A549 (cell line): ENCODE measurements around the gene TSPAN19. TPM values are rescaled to one million over a fixed set of nuclear protein-coding genes. Genes with fewer than 3 reads are reported as not detected.

ENCODE experiments used
- ATAC-seq, 2 experiments: fragments of 200-7000 bp in 1 of 2; fragments of >200 bp in 1 of 2; cut with Nextera tagmentation in 1 of 2; cut with Tn5 transposase in 1 of 2; 3 replicates each; pipeline versions ENCODE4 v1.8.0 to v1.9.1; 2018 to 2020; ENCODE audit warnings: mild to moderate bottlenecking in 1 of 2, moderate library complexity in 1 of 2
- CTCF ChIA-PET: fragments of 300-600 bp; sonication (Branson Sonifier 250); formaldehyde crosslinking; extraction: SDS; loops from one replicate; lab custom pipeline; 2021; ENCODE audit warnings: antibody characterized with exemption, inconsistent platforms; lab: Yijun Ruan, JAX
- POLR2A ChIA-PET: fragments of 350-600 bp; formaldehyde crosslinking; extraction: SDS; loops from one replicate; lab custom pipeline; 2021; ENCODE audit warnings: antibody characterized with exemption, inconsistent platforms; lab: Yijun Ruan, JAX
- DNase-seq, 2 experiments: peaks; one replicate each; pipeline versions ENCODE4 v3.0.0 to v3.0.0-alpha.2; 2011 to 2016; ENCODE audit warnings: low read depth in 1 of 2, low spot score in 1 of 2
- FAIRE-seq: peaks from 2 replicates; lab custom pipeline; 2011; peaks lifted over from hg19 to GRCh38; lab: Jason Lieb, UNC
- H3K27ac ChIP-seq, 2 experiments: fragments of >200 bp; sonication (Bioruptor Twin); formaldehyde crosslinking; 3 replicates each; pipeline ENCODE4 v1.5.1; 2016 to 2017
- H3K4me1 ChIP-seq: fragments of >200 bp; sonication (Bioruptor Twin); formaldehyde crosslinking; 3 replicates; pipeline ENCODE4 v1.6.1; 2016
- H3K4me2 ChIP-seq: fragments of >200 bp; sonication (Bioruptor Twin); formaldehyde crosslinking; 3 replicates; pipeline ENCODE4 v1.6.1; 2016
- H3K4me3 ChIP-seq: fragments of >200 bp; sonication (Bioruptor Twin); formaldehyde crosslinking; 3 replicates; pipeline ENCODE4 v1.5.1; 2016
- H3K9me3 ChIP-seq: fragments of >200 bp; sonication (Bioruptor Twin); formaldehyde crosslinking; 3 replicates; pipeline ENCODE4 v1.6.1; 2016
- BHLHE40 ChIP-seq: IDR thresholded peaks from 2 replicates; pipeline ENCODE4 v1.6.1; 2012; ENCODE audit warnings: low read depth, low read length, inconsistent platforms
- CBX2 ChIP-seq: fragments of 200-600 bp; sonication (generic); IDR thresholded peaks from 2 replicates; pipeline ENCODE4 v1.6.1; 2016; ENCODE audit warnings: low read depth, mild to moderate bottlenecking, borderline replicate concordance
- CHD4 ChIP-seq: fragments of 200-600 bp; sonication (generic); IDR thresholded peaks from 2 replicates; pipeline ENCODE4 v1.6.1; 2016; ENCODE audit warnings: antibody characterized with exemption, mild to moderate bottlenecking, borderline replicate concordance
- EHMT2 ChIP-seq: fragments of 200-600 bp; sonication (generic); IDR thresholded peaks from 2 replicates; pipeline ENCODE4 v1.6.1; 2016; ENCODE audit warnings: antibody characterized with exemption, low read depth, mild to moderate bottlenecking, moderate library complexity
- EP300 ChIP-seq, 2 experiments: fragments of >200 bp; sonication (Bioruptor Twin); formaldehyde crosslinking; IDR thresholded peaks; 2 replicates in 1 of 2; 3 replicates in 1 of 2; pipeline ENCODE4 v1.6.1; 2016 to 2017
- FOSB ChIP-seq: fragments of 250-450 bp; sonication (Bioruptor Pico); IDR thresholded peaks from 2 replicates; pipeline ENCODE4 v1.5.0; 2020; ENCODE audit warnings: mild to moderate bottlenecking, moderate library complexity
- FOSL2 ChIP-seq, 2 experiments: fragments of 450-650 bp in 1 of 2; fragments of >200 bp in 1 of 2; sonication (Bioruptor Twin) in 1 of 2; formaldehyde crosslinking; IDR thresholded peaks; 2 replicates each; pipeline versions ENCODE4 v1.5.0 to v1.6.1; 2016 to 2020; ENCODE audit warnings: mild to moderate bottlenecking in 1 of 2, moderate library complexity in 1 of 2
- FOXS1 ChIP-seq: fragments of 250-450 bp; sonication (Bioruptor Pico); IDR thresholded peaks from 2 replicates; pipeline ENCODE4 v1.5.0; 2020; ENCODE audit warnings: mild to moderate bottlenecking, moderate library complexity
- HOXA7 ChIP-seq: fragments of 250-450 bp; sonication (Bioruptor Pico); IDR thresholded peaks from 2 replicates; pipeline ENCODE4 v1.5.0; 2020; ENCODE audit warnings: mild to moderate bottlenecking, moderate library complexity
- NPAS2 ChIP-seq: fragments of 250-450 bp; sonication (Bioruptor Pico); IDR thresholded peaks from 2 replicates; pipeline ENCODE4 v1.8.0; 2022; ENCODE audit warnings: mild to moderate bottlenecking, moderate library complexity, borderline replicate concordance
- NR3C1 ChIP-seq: fragments of >200 bp; sonication (Bioruptor Twin); formaldehyde crosslinking; IDR thresholded peaks from 3 replicates; pipeline ENCODE4 v1.6.1; 2017
- PHF8 ChIP-seq: fragments of 200-600 bp; sonication (generic); IDR thresholded peaks from 2 replicates; pipeline ENCODE4 v1.6.1; 2016; ENCODE audit warnings: low read depth, mild to moderate bottlenecking, antibody characterized with exemption, moderate library complexity, borderline replicate concordance
- POLR2A ChIP-seq: IDR thresholded peaks from 2 replicates; pipeline ENCODE4 v1.6.1; 2012; ENCODE audit warnings: mild to moderate bottlenecking, low read length
- RARB ChIP-seq: fragments of 250-450 bp; sonication (Bioruptor Pico); IDR thresholded peaks from 2 replicates; pipeline ENCODE4 v1.8.0; 2021; ENCODE audit warnings: mild to moderate bottlenecking, moderate library complexity
- RCOR1 ChIP-seq: fragments of 150-350 bp; IDR thresholded peaks from 2 replicates; pipeline ENCODE4 v1.6.1; 2014; ENCODE audit warnings: antibody characterized with exemption, low read length, low read depth
- RFX5 ChIP-seq: fragments of 450-650 bp; IDR thresholded peaks from 2 replicates; pipeline ENCODE4 v1.7.1; 2014; ENCODE audit warnings: antibody characterized with exemption, mild to moderate bottlenecking, moderate library complexity
- WGBS: methylation state at CpG from one replicate; pipeline ENCODE4 v1.1.6; 2017; ENCODE audit errors: missing lambda C conversion rate; 5-methylcytosine and 5-hydroxymethylcytosine counted together
- polyA plus RNA-seq, 4 experiments: library from polyadenylated mRNA; depleted of rRNA in 3 of 4; stranded (reverse); fragments of >200 nt; fragmentation: RNase III in 1 of 4; extraction: RNeasy Plus Mini Kit Qiagen cat#74134 plus additional on column Dnase treatment in 1 of 4; gene quantifications; 2 replicates in 3 of 4; 3 replicates in 1 of 4; pipeline ENCODE4 v1.2.3, GENCODE V29; 2011 to 2017
- TF ChIP-seq, protein P1 (sequence below): fragments of 150-350 bp; IDR thresholded peaks from 2 replicates; pipeline ENCODE4 v1.6.1; 2014; ENCODE audit warnings: low read depth, mild to moderate bottlenecking, low read length
- TF ChIP-seq, protein P2 (sequence below): IDR thresholded peaks from 2 replicates; pipeline ENCODE4 v1.6.1; 2012
- TF ChIP-seq, protein P3 (sequence below): fragments of 200-600 bp; sonication (generic); IDR thresholded peaks from 2 replicates; pipeline ENCODE4 v1.6.1; 2016; ENCODE audit warnings: antibody characterized with exemption, mild to moderate bottlenecking, moderate library complexity
- TF ChIP-seq, protein P4 (sequence below): fragments of 250-450 bp; sonication (Bioruptor Pico); IDR thresholded peaks from 2 replicates; pipeline ENCODE4 v1.5.0; 2021; ENCODE audit warnings: mild to moderate bottlenecking, moderate library complexity, borderline replicate concordance

Gene TSPAN19
- polyA plus RNA-seq, 2 of the 4 experiments (the other 2 are of a cell fraction), result 0.12 to 0.36 TPM

- no peak overlapping the region for H3K27ac ChIP-seq
- DNase-seq, result no peak
- CTCF ChIA-PET, result interaction anchor here (4.1 kb wide), 1 partner anchor 11 kb away, joined by 19 read pairs; no protein-coding TSS in a partner anchor
- no peak for FAIRE-seq
- H3K4me3 ChIP-seq, result no peak overlapping the region
- no peaks in the 10 kb centered on the region for H3K4me1 ChIP-seq
- H3K9me3 ChIP-seq, result no peaks in the 10 kb centered on the region
- no peak for ATAC-seq
- no peak for TF ChIP-seq RCOR1
- TF ChIP-seq RARB (CRISPR knock-in tag), result no peak
- no peak for TF ChIP-seq POLR2A
- TF ChIP-seq, all 56 proteins: peak for 0
- POLR2A ChIA-PET, result no interaction called here
- 19% methylated on average over 6 of the region's 6 CpGs for WGBS
- no peak overlapping the region for H3K4me2 ChIP-seq
Measured at GRCh38 chr12:85059594-85059993, 23.5 kb upstream of the TSPAN19 start.

DNA sequence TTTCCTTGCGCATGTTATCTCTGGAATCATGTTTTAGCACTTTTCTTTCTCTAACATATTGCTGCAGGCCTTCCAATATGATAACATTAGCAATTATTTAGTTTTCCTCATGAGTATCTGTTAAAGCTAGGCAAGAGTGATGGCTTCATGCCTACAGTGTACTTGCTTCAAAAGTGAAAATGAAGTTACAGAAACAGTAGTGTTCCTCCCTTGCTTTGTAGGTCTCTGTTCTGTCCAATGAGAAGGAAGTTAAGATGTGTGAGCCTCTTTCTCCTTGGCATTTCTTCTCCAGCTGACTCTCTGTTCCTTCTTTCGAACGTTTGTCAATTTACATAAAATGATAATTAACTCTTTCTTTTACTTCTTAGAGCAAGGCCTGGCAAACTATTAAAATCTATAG lies 22.3 kb upstream of the TSPAN19 start:
- TF ChIP-seq EHMT2 (no peak), NR3C1 (no peak), BHLHE40 (no peak), FOSL2 (IDR thresholded peaks at IDR 0.05) (no peak), FOSL2 (CRISPR knock-in tag; IDR thresholded peaks at IDR 0.05) (no peak), CBX2 (no peak), PHF8 (no peak), CHD4 (no peak), NPAS2 (no peak), HOXA7 (no peak), FOSB (CRISPR knock-in tag) (no peak), FOXS1 (CRISPR knock-in tag) (no peak), EP300 (IDR thresholded peaks at IDR 0.05) (no peak), RFX5 (no peak)
- TF ChIP-seq, protein P1, sequence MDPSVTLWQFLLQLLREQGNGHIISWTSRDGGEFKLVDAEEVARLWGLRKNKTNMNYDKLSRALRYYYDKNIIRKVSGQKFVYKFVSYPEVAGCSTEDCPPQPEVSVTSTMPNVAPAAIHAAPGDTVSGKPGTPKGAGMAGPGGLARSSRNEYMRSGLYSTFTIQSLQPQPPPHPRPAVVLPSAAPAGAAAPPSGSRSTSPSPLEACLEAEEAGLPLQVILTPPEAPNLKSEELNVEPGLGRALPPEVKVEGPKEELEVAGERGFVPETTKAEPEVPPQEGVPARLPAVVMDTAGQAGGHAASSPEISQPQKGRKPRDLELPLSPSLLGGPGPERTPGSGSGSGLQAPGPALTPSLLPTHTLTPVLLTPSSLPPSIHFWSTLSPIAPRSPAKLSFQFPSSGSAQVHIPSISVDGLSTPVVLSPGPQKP, result no peak
- TF ChIP-seq, protein P2, sequence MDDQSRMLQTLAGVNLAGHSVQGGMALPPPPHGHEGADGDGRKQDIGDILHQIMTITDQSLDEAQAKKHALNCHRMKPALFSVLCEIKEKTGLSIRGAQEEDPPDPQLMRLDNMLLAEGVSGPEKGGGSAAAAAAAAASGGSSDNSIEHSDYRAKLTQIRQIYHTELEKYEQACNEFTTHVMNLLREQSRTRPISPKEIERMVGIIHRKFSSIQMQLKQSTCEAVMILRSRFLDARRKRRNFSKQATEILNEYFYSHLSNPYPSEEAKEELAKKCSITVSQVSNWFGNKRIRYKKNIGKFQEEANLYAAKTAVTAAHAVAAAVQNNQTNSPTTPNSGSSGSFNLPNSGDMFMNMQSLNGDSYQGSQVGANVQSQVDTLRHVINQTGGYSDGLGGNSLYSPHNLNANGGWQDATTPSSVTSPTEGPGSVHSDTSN, result no peak
- TF ChIP-seq, protein P3, sequence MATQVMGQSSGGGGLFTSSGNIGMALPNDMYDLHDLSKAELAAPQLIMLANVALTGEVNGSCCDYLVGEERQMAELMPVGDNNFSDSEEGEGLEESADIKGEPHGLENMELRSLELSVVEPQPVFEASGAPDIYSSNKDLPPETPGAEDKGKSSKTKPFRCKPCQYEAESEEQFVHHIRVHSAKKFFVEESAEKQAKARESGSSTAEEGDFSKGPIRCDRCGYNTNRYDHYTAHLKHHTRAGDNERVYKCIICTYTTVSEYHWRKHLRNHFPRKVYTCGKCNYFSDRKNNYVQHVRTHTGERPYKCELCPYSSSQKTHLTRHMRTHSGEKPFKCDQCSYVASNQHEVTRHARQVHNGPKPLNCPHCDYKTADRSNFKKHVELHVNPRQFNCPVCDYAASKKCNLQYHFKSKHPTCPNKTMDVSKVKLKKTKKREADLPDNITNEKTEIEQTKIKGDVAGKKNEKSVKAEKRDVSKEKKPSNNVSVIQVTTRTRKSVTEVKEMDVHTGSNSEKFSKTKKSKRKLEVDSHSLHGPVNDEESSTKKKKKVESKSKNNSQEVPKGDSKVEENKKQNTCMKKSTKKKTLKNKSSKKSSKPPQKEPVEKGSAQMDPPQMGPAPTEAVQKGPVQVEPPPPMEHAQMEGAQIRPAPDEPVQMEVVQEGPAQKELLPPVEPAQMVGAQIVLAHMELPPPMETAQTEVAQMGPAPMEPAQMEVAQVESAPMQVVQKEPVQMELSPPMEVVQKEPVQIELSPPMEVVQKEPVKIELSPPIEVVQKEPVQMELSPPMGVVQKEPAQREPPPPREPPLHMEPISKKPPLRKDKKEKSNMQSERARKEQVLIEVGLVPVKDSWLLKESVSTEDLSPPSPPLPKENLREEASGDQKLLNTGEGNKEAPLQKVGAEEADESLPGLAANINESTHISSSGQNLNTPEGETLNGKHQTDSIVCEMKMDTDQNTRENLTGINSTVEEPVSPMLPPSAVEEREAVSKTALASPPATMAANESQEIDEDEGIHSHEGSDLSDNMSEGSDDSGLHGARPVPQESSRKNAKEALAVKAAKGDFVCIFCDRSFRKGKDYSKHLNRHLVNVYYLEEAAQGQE, result no peak
- TF ChIP-seq, protein P4, sequence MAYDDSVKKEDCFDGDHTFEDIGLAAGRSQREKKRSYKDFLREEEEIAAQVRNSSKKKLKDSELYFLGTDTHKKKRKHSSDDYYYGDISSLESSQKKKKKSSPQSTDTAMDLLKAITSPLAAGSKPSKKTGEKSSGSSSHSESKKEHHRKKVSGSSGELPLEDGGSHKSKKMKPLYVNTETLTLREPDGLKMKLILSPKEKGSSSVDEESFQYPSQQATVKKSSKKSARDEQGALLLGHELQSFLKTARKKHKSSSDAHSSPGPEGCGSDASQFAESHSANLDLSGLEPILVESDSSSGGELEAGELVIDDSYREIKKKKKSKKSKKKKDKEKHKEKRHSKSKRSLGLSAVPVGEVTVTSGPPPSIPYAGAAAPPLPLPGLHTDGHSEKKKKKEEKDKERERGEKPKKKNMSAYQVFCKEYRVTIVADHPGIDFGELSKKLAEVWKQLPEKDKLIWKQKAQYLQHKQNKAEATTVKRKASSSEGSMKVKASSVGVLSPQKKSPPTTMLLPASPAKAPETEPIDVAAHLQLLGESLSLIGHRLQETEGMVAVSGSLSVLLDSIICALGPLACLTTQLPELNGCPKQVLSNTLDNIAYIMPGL, result no peak
- TF ChIP-seq, all 56 proteins: peak for 0
- Histone ChIP-seq H3K4me3 (no peak overlapping the region), H3K27ac (no peak overlapping the region), H3K4me2 (no peak overlapping the region), H3K4me1 (no peaks in the 10 kb centered on the region), H3K9me3 (no peaks in the 10 kb centered on the region)
- ATAC-seq (no peak), DNase-seq (no peak), FAIRE-seq (no peak)
- CTCF ChIA-PET, result interaction anchor here (0.7 to 4.1 kb wide), 10 partner anchors 10 to 183 kb away, joined by 3 to 20 read pairs (median 4); no protein-coding TSS in a partner anchor
- 38% methylated on average over 3 of the region's 3 CpGs for WGBS
- POLR2A ChIA-PET, result no interaction called here
